ENCODE measurements around the gene ZFP30.

The ZFP30 gene

GRCh38 chr19:37583340-37583739 lies 71.9 kb downstream of the ZFP30 start:
- Histone ChIP-seq H3K27ac (ENCODE audit: low read length, poor library complexity, severe bottlenecking) (no peak overlapping the region), H3K4me3 (ENCODE audit: insufficient read depth in 1 of 2, low read depth in 1 of 2, low read length in 2 of 2) (peak overlapping the region in 1 of 2 experiments; percentile 25), H2BK5ac (ENCODE audit: low read depth, low read length, poor library complexity, severe bottlenecking) (no peak overlapping the region), H4K91ac (ENCODE audit: low read length) (no peak overlapping the region), H2AK5ac (ENCODE audit: low read length, severe bottlenecking) (no peak overlapping the region), H3K23ac (ENCODE audit: low read length in 2 of 2) (no peak overlapping the region), H2AFZ (ENCODE audit: low read depth, low read length) (no peak overlapping the region), H4K8ac (ENCODE audit: low read length) (no peak overlapping the region), H3K36me3 (ENCODE audit: control insufficient read depth in 1 of 2, insufficient read depth in 2 of 2, low read depth in 1 of 2, low read length in 2 of 2) (peaks cover 23 to 54% of the 10 kb centered on the region in 2 experiments), H3K9ac (ENCODE audit: low read length) (no peak overlapping the region), H2BK15ac (ENCODE audit: low read depth, poor library complexity, severe bottlenecking) (no peak overlapping the region), H2BK120ac (ENCODE audit: low read depth, low read length) (no peak overlapping the region), H2BK12ac (ENCODE audit: low read length in 2 of 2) (no peak overlapping the region), H3K4ac (ENCODE audit: low read depth in 1 of 2, low read length in 2 of 2) (no peak overlapping the region), H3K18ac (ENCODE audit: low read depth in 1 of 2, low read length in 2 of 2) (no peak overlapping the region), H3K79me1 (replicated peaks; ENCODE audit: low read length, poor library complexity, severe bottlenecking) (peaks cover 22% of the 10 kb centered on the region), H3K4me1 (ENCODE audit: control insufficient read depth, insufficient read depth, low read depth, low read length) (no peaks in the 10 kb centered on the region), H3K14ac (ENCODE audit: low read length in 2 of 2) (no peak overlapping the region), H3K27me3 (ENCODE audit: control insufficient read depth in 1 of 2, insufficient read depth in 1 of 2, low read length in 2 of 2) (no peaks in the 10 kb centered on the region), H3K9me3 (ENCODE audit: control insufficient read depth, low read length) (peaks cover 90% of the 10 kb centered on the region), H3K4me2 (ENCODE audit: low read length, poor library complexity, severe bottlenecking) (no peak overlapping the region)
- no peak for DNase-seq
- WGBS, result 53% methylated on average over 2 of the region's 2 CpGs

GRCh38 chr19:37572203-37572602 lies 83.1 kb downstream of the ZFP30 start:
- no peak overlapping the region for H3K27ac ChIP-seq (ENCODE audit: low read length, poor library complexity, severe bottlenecking)
- H4K91ac ChIP-seq (ENCODE audit: low read length), result no peak overlapping the region
- H3K79me1 ChIP-seq (replicated peaks; ENCODE audit: low read length, poor library complexity, severe bottlenecking), result peaks cover 7% of the 10 kb centered on the region
- no peaks in the 10 kb centered on the region for H3K27me3 ChIP-seq (ENCODE audit: control insufficient read depth in 1 of 2, insufficient read depth in 1 of 2, low read length in 2 of 2)
- H2BK12ac ChIP-seq (ENCODE audit: low read length in 2 of 2), result no peak overlapping the region
- H3K4me2 ChIP-seq (ENCODE audit: low read length, poor library complexity, severe bottlenecking), result no peak overlapping the region
- H3K23ac ChIP-seq (ENCODE audit: low read length in 2 of 2), result no peak overlapping the region
- peaks cover 6 to 9% of the 10 kb centered on the region in 2 experiments for H3K36me3 ChIP-seq (ENCODE audit: control insufficient read depth in 1 of 2, insufficient read depth in 2 of 2, low read depth in 1 of 2, low read length in 2 of 2)
- H2AK5ac ChIP-seq (ENCODE audit: low read length, severe bottlenecking), result no peak overlapping the region
- no peak overlapping the region for H3K18ac ChIP-seq (ENCODE audit: low read depth in 1 of 2, low read length in 2 of 2)
- H2BK5ac ChIP-seq (ENCODE audit: low read depth, low read length, poor library complexity, severe bottlenecking), result no peak overlapping the region
- no peak overlapping the region for H3K4me3 ChIP-seq (ENCODE audit: insufficient read depth in 1 of 2, low read depth in 1 of 2, low read length in 2 of 2)
- no peak overlapping the region for H3K4ac ChIP-seq (ENCODE audit: low read depth in 1 of 2, low read length in 2 of 2)
- H2BK120ac ChIP-seq (ENCODE audit: low read depth, low read length), result no peak overlapping the region
- H3K4me1 ChIP-seq (ENCODE audit: control insufficient read depth, insufficient read depth, low read depth, low read length), result no peaks in the 10 kb centered on the region
- no peak for DNase-seq
- H2BK15ac ChIP-seq (ENCODE audit: low read depth, poor library complexity, severe bottlenecking), result no peak overlapping the region
- H3K9me3 ChIP-seq (ENCODE audit: control insufficient read depth, low read length), result peaks cover 6% of the 10 kb centered on the region
- H3K14ac ChIP-seq (ENCODE audit: low read length in 2 of 2), result no peak overlapping the region
- no peak overlapping the region for H2AFZ ChIP-seq (ENCODE audit: low read depth, low read length)
- no peak overlapping the region for H3K9ac ChIP-seq (ENCODE audit: low read length)
- no peak overlapping the region for H4K8ac ChIP-seq (ENCODE audit: low read length)

- no peak overlapping the region for H2BK5ac ChIP-seq (ENCODE audit: low read depth, low read length, poor library complexity, severe bottlenecking)
- no peak overlapping the region for H2BK15ac ChIP-seq (ENCODE audit: low read depth, poor library complexity, severe bottlenecking)
- H3K9ac ChIP-seq (ENCODE audit: low read length), result no peak overlapping the region
- H3K14ac ChIP-seq (ENCODE audit: low read length in 2 of 2), result no peak overlapping the region
- peaks cover 4% of the 10 kb centered on the region for H3K9me3 ChIP-seq (ENCODE audit: control insufficient read depth, low read length)
- no peak overlapping the region for H2BK12ac ChIP-seq (ENCODE audit: low read length in 2 of 2)
- H3K27me3 ChIP-seq (ENCODE audit: control insufficient read depth in 1 of 2, insufficient read depth in 1 of 2, low read length in 2 of 2), result no peaks in the 10 kb centered on the region
- H2AK5ac ChIP-seq (ENCODE audit: low read length, severe bottlenecking), result no peak overlapping the region
- H3K4me3 ChIP-seq (ENCODE audit: insufficient read depth in 1 of 2, low read depth in 1 of 2, low read length in 2 of 2), result peak overlapping the region in 1 of 2 experiments; percentile 31
- peaks cover 3 to 25% of the 10 kb centered on the region in 2 experiments for H3K36me3 ChIP-seq (ENCODE audit: control insufficient read depth in 1 of 2, insufficient read depth in 2 of 2, low read depth in 1 of 2, low read length in 2 of 2)
- H3K4ac ChIP-seq (ENCODE audit: low read depth in 1 of 2, low read length in 2 of 2), result no peak overlapping the region
- no peak overlapping the region for H3K4me2 ChIP-seq (ENCODE audit: low read length, poor library complexity, severe bottlenecking)
- no peak overlapping the region for H2AFZ ChIP-seq (ENCODE audit: low read depth, low read length)
- H2BK120ac ChIP-seq (ENCODE audit: low read depth, low read length), result no peak overlapping the region
- H3K4me1 ChIP-seq (ENCODE audit: control insufficient read depth, insufficient read depth, low read depth, low read length), result no peaks in the 10 kb centered on the region
- no peak overlapping the region for H3K18ac ChIP-seq (ENCODE audit: low read depth in 1 of 2, low read length in 2 of 2)
- peaks cover 5% of the 10 kb centered on the region for H3K79me1 ChIP-seq (replicated peaks; ENCODE audit: low read length, poor library complexity, severe bottlenecking)
- H4K8ac ChIP-seq (ENCODE audit: low read length), result no peak overlapping the region
- no peak overlapping the region for H3K27ac ChIP-seq (ENCODE audit: low read length, poor library complexity, severe bottlenecking)
- DNase-seq, result no peak
- no peak overlapping the region for H3K23ac ChIP-seq (ENCODE audit: low read length in 2 of 2)
- H4K91ac ChIP-seq (ENCODE audit: low read length), result no peak overlapping the region
These were observed 89.9 kb downstream of the ZFP30 start for GRCh38 chr19:37565370-37565669.

DNA sequence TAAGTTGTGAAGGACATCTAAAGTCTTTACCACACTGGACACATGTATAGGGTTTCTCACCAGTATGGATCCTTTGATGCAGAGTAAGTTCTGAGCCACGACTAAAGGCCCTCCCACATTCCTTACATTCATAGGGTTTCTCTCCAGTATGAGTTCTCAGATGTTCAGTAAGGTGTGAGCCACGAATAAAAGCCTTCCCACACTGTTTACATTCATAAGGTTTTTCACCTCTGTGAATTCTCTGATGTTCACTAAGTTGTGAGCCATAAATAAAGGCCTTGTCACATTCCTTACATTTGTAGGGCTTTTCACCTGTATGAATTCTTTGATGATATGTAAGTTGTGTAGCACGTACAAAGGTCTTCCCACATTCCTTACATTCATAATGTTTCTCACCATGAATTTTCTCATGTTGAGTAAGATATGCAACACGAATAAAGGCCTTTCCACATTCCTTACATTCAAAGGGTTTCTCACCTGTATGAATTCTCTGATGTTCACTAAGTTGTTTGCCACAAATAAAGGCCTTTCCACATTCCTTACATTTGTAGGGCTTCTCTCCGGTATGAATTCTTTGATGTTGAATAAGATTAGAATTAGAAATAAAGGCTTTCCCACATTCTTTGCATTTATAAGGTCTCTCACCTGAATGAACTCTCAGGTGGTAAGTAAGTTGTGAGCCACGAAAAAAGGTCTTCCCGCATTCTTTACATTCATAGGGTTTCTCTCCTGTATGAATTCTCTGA lies 90.5 kb downstream of the ZFP30 start:
- H3K9me3 ChIP-seq (ENCODE audit: control insufficient read depth, low read length), result peaks cover 6% of the 10 kb centered on the region
- no peak overlapping the region for H2BK5ac ChIP-seq (ENCODE audit: low read depth, low read length, poor library complexity, severe bottlenecking)
- DNase-seq, result peak; percentile 4
- no peak overlapping the region for H4K91ac ChIP-seq (ENCODE audit: low read length)
- H2AK5ac ChIP-seq (ENCODE audit: low read length, severe bottlenecking), result no peak overlapping the region
- no peak overlapping the region for H3K4ac ChIP-seq (ENCODE audit: low read depth in 1 of 2, low read length in 2 of 2)
- H3K4me3 ChIP-seq (ENCODE audit: insufficient read depth in 1 of 2, low read depth in 1 of 2, low read length in 2 of 2), result peak overlapping the region in 1 of 2 experiments; percentile 31
- H3K4me2 ChIP-seq (ENCODE audit: low read length, poor library complexity, severe bottlenecking), result no peak overlapping the region
- H3K23ac ChIP-seq (ENCODE audit: low read length in 2 of 2), result no peak overlapping the region
- no peaks in the 10 kb centered on the region for H3K27me3 ChIP-seq (ENCODE audit: control insufficient read depth in 1 of 2, insufficient read depth in 1 of 2, low read length in 2 of 2)
- no peak overlapping the region for H2BK12ac ChIP-seq (ENCODE audit: low read length in 2 of 2)
- no peaks in the 10 kb centered on the region for H3K4me1 ChIP-seq (ENCODE audit: control insufficient read depth, insufficient read depth, low read depth, low read length)
- H3K14ac ChIP-seq (ENCODE audit: low read length in 2 of 2), result no peak overlapping the region
- no peak overlapping the region for H3K18ac ChIP-seq (ENCODE audit: low read depth in 1 of 2, low read length in 2 of 2)
- WGBS, result 68% methylated on average over 5 of the region's 7 CpGs
- H3K79me1 ChIP-seq (replicated peaks; ENCODE audit: low read length, poor library complexity, severe bottlenecking), result peaks cover 3% of the 10 kb centered on the region
- H2BK15ac ChIP-seq (ENCODE audit: low read depth, poor library complexity, severe bottlenecking), result no peak overlapping the region
- H4K8ac ChIP-seq (ENCODE audit: low read length), result no peak overlapping the region
- H3K36me3 ChIP-seq (ENCODE audit: control insufficient read depth in 1 of 2, insufficient read depth in 2 of 2, low read depth in 1 of 2, low read length in 2 of 2), result peaks cover 3 to 25% of the 10 kb centered on the region in 2 experiments
- no peak overlapping the region for H3K9ac ChIP-seq (ENCODE audit: low read length)
- H2BK120ac ChIP-seq (ENCODE audit: low read depth, low read length), result no peak overlapping the region
- H3K27ac ChIP-seq (ENCODE audit: low read length, poor library complexity, severe bottlenecking), result no peak overlapping the region
- no peak overlapping the region for H2AFZ ChIP-seq (ENCODE audit: low read depth, low read length)
